ENCODE results near the gene ZDHHC14.

DNA sequence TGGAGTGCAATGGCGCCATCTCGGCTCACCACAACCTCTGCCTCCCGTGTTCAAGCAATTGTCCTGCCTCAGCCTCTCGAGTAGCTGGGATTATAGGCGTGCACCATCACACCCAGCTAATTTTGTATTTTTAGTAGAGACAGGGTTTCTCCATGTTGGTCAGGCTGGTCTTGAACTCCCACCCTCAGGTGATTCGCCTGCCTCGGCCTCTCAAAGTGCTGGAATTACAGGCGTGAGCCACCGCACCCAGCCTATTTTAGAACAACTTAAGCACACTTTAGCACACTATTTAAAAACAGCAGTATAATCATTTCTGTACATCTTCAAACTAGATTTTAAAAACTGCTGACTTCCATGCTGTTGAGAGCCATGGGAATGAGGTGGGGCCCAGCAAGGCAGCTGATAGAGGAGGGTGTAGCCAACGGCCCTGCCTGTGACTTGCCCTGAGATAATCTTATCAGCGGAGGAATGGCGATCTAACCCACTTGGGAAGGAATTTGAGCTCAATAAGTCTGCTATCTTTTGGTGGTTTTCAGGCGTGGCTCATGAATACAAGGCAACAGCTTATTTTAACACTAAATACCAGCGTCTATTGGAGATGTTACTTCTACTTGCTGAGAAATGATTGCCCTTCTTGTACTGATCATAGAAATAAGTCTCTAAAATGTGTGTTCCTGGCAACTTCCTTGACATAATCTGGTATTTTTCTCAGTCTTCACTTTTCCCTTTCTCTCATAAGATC, 12.1 kb downstream of the ZDHHC14 start:
- TF ChIP-seq, protein P1, sequence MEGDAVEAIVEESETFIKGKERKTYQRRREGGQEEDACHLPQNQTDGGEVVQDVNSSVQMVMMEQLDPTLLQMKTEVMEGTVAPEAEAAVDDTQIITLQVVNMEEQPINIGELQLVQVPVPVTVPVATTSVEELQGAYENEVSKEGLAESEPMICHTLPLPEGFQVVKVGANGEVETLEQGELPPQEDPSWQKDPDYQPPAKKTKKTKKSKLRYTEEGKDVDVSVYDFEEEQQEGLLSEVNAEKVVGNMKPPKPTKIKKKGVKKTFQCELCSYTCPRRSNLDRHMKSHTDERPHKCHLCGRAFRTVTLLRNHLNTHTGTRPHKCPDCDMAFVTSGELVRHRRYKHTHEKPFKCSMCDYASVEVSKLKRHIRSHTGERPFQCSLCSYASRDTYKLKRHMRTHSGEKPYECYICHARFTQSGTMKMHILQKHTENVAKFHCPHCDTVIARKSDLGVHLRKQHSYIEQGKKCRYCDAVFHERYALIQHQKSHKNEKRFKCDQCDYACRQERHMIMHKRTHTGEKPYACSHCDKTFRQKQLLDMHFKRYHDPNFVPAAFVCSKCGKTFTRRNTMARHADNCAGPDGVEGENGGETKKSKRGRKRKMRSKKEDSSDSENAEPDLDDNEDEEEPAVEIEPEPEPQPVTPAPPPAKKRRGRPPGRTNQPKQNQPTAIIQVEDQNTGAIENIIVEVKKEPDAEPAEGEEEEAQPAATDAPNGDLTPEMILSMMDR (IDR thresholded peaks at IDR 0.05): no peak
- no peak for TF ChIP-seq POLR2A (IDR thresholded peaks at IDR 0.05; ENCODE audit: low read depth)
